K562 (cell line): ENCODE data around the gene GABRA4. TPM values are rescaled to one million over a fixed set of nuclear protein-coding genes. Genes with fewer than 3 reads are reported as not detected.

Experiments used
- ATAC-seq: fragments of 200-7000 bp; cut with Tn5 transposase; 3 replicates; pipeline ENCODE4 v1.9.1; 2020; ENCODE audit warnings: moderate library complexity
- BruUV-seq: library from RNA; stranded (reverse); fragments of 400-500 nt; replicated peaks from 2 replicates; lab custom pipeline; 2021; lab: Mats Ljungman, UMichigan
- CTCF ChIA-PET: fragments of 300-600 bp; formaldehyde crosslinking; extraction: SDS; loops from one replicate; lab custom pipeline; 2021; ENCODE audit warnings: low intra/inter-chr PET ratio; lab: Yijun Ruan, JAX
- POLR2A ChIA-PET: fragments of 300-600, 350-650 bp; sonication (Branson Sonifier 250); formaldehyde crosslinking; extraction: SDS; loops from one replicate; lab custom pipeline; 2021; ENCODE audit warnings: antibody characterized with exemption, inconsistent platforms; lab: Yijun Ruan, JAX
- DNase-seq, 4 experiments: peaks; one replicate each; pipeline versions ENCODE4 v3.0.0 to v3.0.0-alpha.2; 2011 to 2018; ENCODE audit warnings: low spot score in 3 of 4, mixed read lengths in 3 of 4; ENCODE audit errors: extremely low read depth in 1 of 4
- FAIRE-seq: peaks from 2 replicates; lab custom pipeline; 2011; peaks lifted over from hg19 to GRCh38; lab: Jason Lieb, UNC
- H2AFZ ChIP-seq: 2 replicates; pipeline ENCODE4 v1.6.0; 2011; ENCODE audit warnings: low read depth, low read length, control low read depth, inconsistent platforms
- H3K27ac ChIP-seq: fragments of 200-600 bp; 3 replicates; pipeline ENCODE4 v1.8.0; 2011; ENCODE audit warnings: low read depth, mild to moderate bottlenecking, control low read depth, inconsistent platforms, low read length, moderate library complexity, mixed read lengths; ENCODE audit errors: extremely low read depth
- H3K27me3 ChIP-seq, 2 experiments: fragments of 300-600 bp in 1 of 2; 2 replicates in 1 of 2; 3 replicates in 1 of 2; pipeline versions ENCODE4 v1.6.0 to v1.8.0; 2011; ENCODE audit warnings: inconsistent platforms in 2 of 2, low read length in 2 of 2, mild to moderate bottlenecking in 1 of 2, mixed read lengths in 1 of 2, moderate library complexity in 1 of 2; ENCODE audit not compliant: control insufficient read depth in 2 of 2, insufficient read depth in 2 of 2
- H3K36me3 ChIP-seq: fragments of 300-600 bp; 3 replicates; pipeline ENCODE4 v1.8.0; 2011; ENCODE audit warnings: mild to moderate bottlenecking, low read length, inconsistent platforms; ENCODE audit not compliant: control insufficient read depth, insufficient read depth
- H3K4me1 ChIP-seq, 2 experiments: fragments of 200-600 bp in 1 of 2; replicated peaks in 1 of 2; 2 replicates in 1 of 2; 3 replicates in 1 of 2; pipeline versions ENCODE4 v1.5.1 to v1.8.0; 2011; ENCODE audit warnings: inconsistent platforms in 2 of 2, low read length in 2 of 2, mild to moderate bottlenecking in 1 of 2, mixed read lengths in 1 of 2, moderate library complexity in 1 of 2; ENCODE audit not compliant: control insufficient read depth in 2 of 2, insufficient read depth in 2 of 2
- H3K4me2 ChIP-seq: 2 replicates; pipeline ENCODE4 v1.6.1; 2011; ENCODE audit warnings: low read length, control low read depth, inconsistent platforms, mixed read lengths; ENCODE audit not compliant: insufficient read depth
- H3K4me3 ChIP-seq: fragments of 200-600 bp; sonication (generic), shearing (Covaris generic); 2 replicates; pipeline ENCODE4 v1.5.1; 2016; ENCODE audit warnings: control low read depth, inconsistent platforms
- H3K79me2 ChIP-seq: fragments of 200-600 bp; 3 replicates; pipeline ENCODE4 v1.8.0; 2011; ENCODE audit warnings: low read length, inconsistent platforms; ENCODE audit not compliant: control insufficient read depth, insufficient read depth
- H3K9ac ChIP-seq, 2 experiments: 2 replicates each; pipeline versions ENCODE4 v1.6.0 to v1.6.1; 2011; ENCODE audit warnings: low read depth in 2 of 2, low read length in 2 of 2, control low read depth in 1 of 2, inconsistent platforms in 1 of 2, mild to moderate bottlenecking in 1 of 2, mixed read lengths in 1 of 2; ENCODE audit not compliant: insufficient read depth in 1 of 2
- H3K9me1 ChIP-seq: one replicate; pipeline ENCODE4 v1.6.0; 2011; ENCODE audit warnings: inconsistent platforms, mild to moderate bottlenecking, low read length, moderate library complexity; ENCODE audit not compliant: control insufficient read depth, insufficient read depth
- H3K9me3 ChIP-seq: replicated peaks from 2 replicates; pipeline ENCODE4 v1.5.1; 2011; ENCODE audit warnings: low read depth, low read length, inconsistent platforms; ENCODE audit not compliant: control insufficient read depth, insufficient read depth
- H4K20me1 ChIP-seq: replicated peaks from 2 replicates; pipeline ENCODE4 v1.6.1; 2011; ENCODE audit warnings: low read length, inconsistent platforms, mixed read lengths; ENCODE audit not compliant: control insufficient read depth, insufficient read depth
- CHCHD3 ChIP-seq: fragments of 250-450 bp; sonication (Bioruptor Pico); IDR thresholded peaks from 2 replicates; pipeline ENCODE4 v2.1.2; 2022; ENCODE audit warnings: mild to moderate bottlenecking
- FOSL1 ChIP-seq: fragments of 200-800 bp; sonication (Bioruptor generic); conservative IDR thresholded peaks from 2 replicates; pipeline ENCODE4 v1.6.1; 2016; ENCODE audit warnings: missing genetic modification characterization, missing compliant biosample characterization
- NR0B1 ChIP-seq: fragments of 450-650 bp; IDR thresholded peaks from one replicate; pipeline ENCODE4 v1.6.1; 2018; ENCODE audit warnings: mild to moderate bottlenecking, moderate library complexity; ENCODE audit not compliant: partially characterized antibody
- SP1 ChIP-seq: sonication (generic); formaldehyde crosslinking; IDR thresholded peaks from 2 replicates; pipeline ENCODE4 v1.8.1; 2022; ENCODE audit warnings: mild to moderate bottlenecking, missing genetic modification reagents
- SREBF2 ChIP-seq: sonication (generic); formaldehyde crosslinking; IDR thresholded peaks from 2 replicates; pipeline ENCODE4 v1.4.0; 2020; ENCODE audit warnings: mild to moderate bottlenecking, missing genetic modification reagents
- SRF ChIP-seq, 2 experiments: fragments of 250-450, 450-650 bp in 1 of 2; sonication (Bioruptor Pico) in 1 of 2; sonication (generic) in 1 of 2; formaldehyde crosslinking; IDR thresholded peaks; 2 replicates each; pipeline versions ENCODE4 v1.5.0 to v1.5.1; 2020 to 2022; ENCODE audit warnings: mild to moderate bottlenecking in 1 of 2, missing genetic modification reagents in 1 of 2
- TAL1 ChIP-seq: fragments of 450-650 bp; IDR thresholded peaks from 2 replicates; pipeline ENCODE4 v1.6.1; 2016; ENCODE audit warnings: mild to moderate bottlenecking
- VEZF1 ChIP-seq: fragments of 200-800 bp; sonication (Bioruptor generic); IDR thresholded peaks from 2 replicates; pipeline ENCODE4 v1.6.1; 2017; ENCODE audit warnings: missing genetic modification characterization, missing compliant biosample characterization
- ZNF407 ChIP-seq: fragments of 450-650 bp; IDR thresholded peaks from 2 replicates; pipeline ENCODE4 v1.6.1; 2016; ENCODE audit warnings: low read depth
- ZNF766 ChIP-seq: fragments of 200-800 bp; sonication (Bioruptor generic); conservative IDR thresholded peaks from 2 replicates; pipeline ENCODE4 v1.6.1; 2016; ENCODE audit warnings: missing genetic modification characterization, missing compliant biosample characterization
- WGBS: fragments of 100-300 bp; shearing (Covaris generic); methylation state at CpG from one replicate; pipeline ENCODE4 v1.1.6; 2016; ENCODE audit warnings: low coverage, mixed read lengths; ENCODE audit not compliant: insufficient coverage; ENCODE audit errors: missing lambda C conversion rate; 5-methylcytosine and 5-hydroxymethylcytosine counted together
- in situ Hi-C: fragments of 300-500 bp; cut with MboI; formaldehyde crosslinking; loops from 4 replicates; pipeline ENCODE4 v1.15.0; 2018; ENCODE audit warnings: inconsistent platforms, mixed read lengths
- intact Hi-C: fragments of 100-400 bp; cut with micrococcal nuclease; formaldehyde crosslinking; loops from 2 replicates; pipeline ENCODE4 v1.14.2; 2022
- polyA plus RNA-seq, 8 experiments: library from polyadenylated mRNA; depleted of rRNA in 4 of 8; stranded (reverse) in 5 of 8; unstranded in 3 of 8; fragments of >200 nt; fragmentation: Nextera tagmentation in 2 of 8; fragmentation: Illumina TruSeq in 1 of 8; extraction: Ambion mirVana in 2 of 8; extraction: Trizol in 1 of 8; gene quantifications; 2 replicates each; pipeline versions ENCODE4 v1.2.1 to v1.2.3, GENCODE V29; 2011 to 2014; ENCODE audit warnings: inconsistent platforms in 1 of 8, missing spikeins in 1 of 8
- total RNA-seq, 7 experiments: library from RNA; depleted of rRNA in 6 of 7; stranded (reverse); fragments of >200 nt in 6 of 7; fragmentation: Illumina TruSeq in 2 of 7; extraction: Trizol in 2 of 7; gene quantifications; 2 replicates each; pipeline versions ENCODE4 v1.2.1 to v1.2.3, GENCODE V29; 2011 to 2021; ENCODE audit warnings: low replicate concordance in 1 of 7

The GABRA4 gene
- total and polyA plus RNA-seq, 9 of the 15 experiments (the other 6 are each of a cell fraction or from before 2014, with no cell fraction given), result not detected

- DNase-seq, result no peak
- ATAC-seq, result no peak
- intact Hi-C loops, result no loop called here
- 0% methylated on average over 3 of the region's 3 CpGs for WGBS
- no peak overlapping the region for H2AFZ ChIP-seq
- in situ Hi-C loops, result no loop called here
- TF ChIP-seq SREBF2 (CRISPR knock-in tag) (no peak), VEZF1 (CRISPR knock-in tag) (no peak), CHCHD3 (CRISPR knock-in tag) (no peak), FOSL1 (tag) (no peak), ZNF766 (CRISPR knock-in tag) (no peak), NR0B1 (no peak), SP1 (CRISPR knock-in tag) (no peak), TAL1 (no peak), SRF (CRISPR knock-in tag; IDR thresholded peaks at IDR 0.05) (no peak), ZNF407 (no peak)
- POLR2A ChIA-PET, result interaction anchor here (0.7 kb wide), 1 partner anchor 99 kb away, joined by 3 read pairs; no protein-coding TSS in a partner anchor
- no peaks in the 10 kb centered on the region for H4K20me1 ChIP-seq
- no peaks in the 10 kb centered on the region for H3K36me3 ChIP-seq
- H3K4me3 ChIP-seq, result no peak overlapping the region
- no peaks in the 10 kb centered on the region for H3K9me1 ChIP-seq
- H3K4me1 ChIP-seq, result no peaks in the 10 kb centered on the region
- BruUV-seq, result no TSS peak
- no peak overlapping the region for H3K4me2 ChIP-seq
- H3K79me2 ChIP-seq, result no peaks in the 10 kb centered on the region
- no peaks in the 10 kb centered on the region for H3K27me3 ChIP-seq
- no peak overlapping the region for H3K27ac ChIP-seq
- no peaks in the 10 kb centered on the region for H3K9me3 ChIP-seq
- CTCF ChIA-PET, result no interaction called here
- H3K9ac ChIP-seq, result no peak overlapping the region
- FAIRE-seq, result no peak
Observed at GRCh38 chr4:46986922-46987638, 6.3 kb downstream of the GABRA4 start.
